IMR-90 (cell line): Measurements from ENCODE around the gene SMIM12. TPM values are rescaled to one million over a fixed set of nuclear protein-coding genes. Genes with fewer than 3 reads are reported as not detected.

Source experiments
- ATAC-seq: fragments of 200-7000 bp; cut with Tn5 transposase; 2 replicates; pipeline ENCODE4 v1.9.1; 2020; ENCODE audit warnings: low read depth, mild to moderate bottlenecking, moderate library complexity
- BruUV-seq: library from RNA; stranded (reverse); fragments of 400-500 nt; replicated peaks from 2 replicates; lab custom pipeline; 2021; lab: Mats Ljungman, UMichigan
- CTCF ChIA-PET: fragments of 300-600 bp; formaldehyde crosslinking; extraction: SDS; loops from one replicate; lab custom pipeline; 2021; ENCODE audit warnings: antibody characterized with exemption; lab: Yijun Ruan, JAX
- POLR2A ChIA-PET: fragments of 300-600 bp; sonication (Branson Sonifier 250); formaldehyde crosslinking; loops from one replicate; lab custom pipeline; 2022; ENCODE audit warnings: antibody characterized with exemption; ENCODE audit not compliant: unreplicated experiment; lab: Charles Lee
- DNase-seq: peaks from one replicate; pipeline ENCODE4 v3.0.0; 2013
- H2AFZ ChIP-seq: replicated peaks from 2 replicates; pipeline ENCODE3; 2013; ENCODE audit warnings: low read length, mild to moderate bottlenecking; ENCODE audit not compliant: poor library complexity
- H2AK5ac ChIP-seq: 2 replicates; pipeline ENCODE4 v1.6.1; 2013; ENCODE audit warnings: low read depth, low read length, inconsistent platforms
- H2AK9ac ChIP-seq: replicated peaks from 2 replicates; pipeline ENCODE3; 2013; ENCODE audit warnings: mild to moderate bottlenecking, low read depth, low read length, moderate library complexity; ENCODE audit not compliant: poor library complexity
- H2BK120ac ChIP-seq: 2 replicates; pipeline ENCODE4 v1.6.1; 2013; ENCODE audit warnings: low read depth, low read length, inconsistent platforms
- H2BK15ac ChIP-seq: 3 replicates; pipeline ENCODE4 v1.6.1; 2013; ENCODE audit warnings: low read depth, low read length, inconsistent platforms
- H2BK20ac ChIP-seq: 2 replicates; pipeline ENCODE4 v1.6.1; 2013; ENCODE audit warnings: low read depth, mild to moderate bottlenecking, inconsistent platforms, low read length, moderate library complexity
- H2BK5ac ChIP-seq: 2 replicates; pipeline ENCODE4 v1.6.1; 2013; ENCODE audit warnings: mild to moderate bottlenecking, low read depth, low read length, inconsistent platforms; ENCODE audit not compliant: poor library complexity, severe bottlenecking
- H3K14ac ChIP-seq: replicated peaks from 2 replicates; pipeline ENCODE4 v1.6.1; 2013; ENCODE audit warnings: low read depth, low read length, inconsistent platforms
- H3K18ac ChIP-seq: 2 replicates; pipeline ENCODE4 v1.6.1; 2013; ENCODE audit warnings: low read depth, low read length, control low read depth
- H3K23ac ChIP-seq: 2 replicates; pipeline ENCODE4 v1.6.1; 2013; ENCODE audit warnings: low read depth, low read length, inconsistent platforms
- H3K27ac ChIP-seq: 2 replicates; pipeline ENCODE4 v1.5.1; 2013; ENCODE audit warnings: mild to moderate bottlenecking, control low read depth, low read length; ENCODE audit not compliant: insufficient read depth
- H3K27me3 ChIP-seq: 2 replicates; pipeline ENCODE4 v1.6.1; 2013; ENCODE audit warnings: low read length; ENCODE audit not compliant: control insufficient read depth, insufficient read depth
- H3K36me3 ChIP-seq: 2 replicates; pipeline ENCODE4 v1.6.1; 2013; ENCODE audit warnings: low read length, mixed read lengths; ENCODE audit not compliant: control insufficient read depth, insufficient read depth
- H3K4ac ChIP-seq: 2 replicates; pipeline ENCODE4 v1.6.1; 2013; ENCODE audit warnings: low read depth, low read length, inconsistent platforms
- H3K4me1 ChIP-seq: 2 replicates; pipeline ENCODE4 v1.6.1; 2013; ENCODE audit warnings: low read length, mixed read lengths; ENCODE audit not compliant: control insufficient read depth, insufficient read depth
- H3K4me2 ChIP-seq: 2 replicates; pipeline ENCODE4 v1.6.1; 2013; ENCODE audit warnings: low read depth, mild to moderate bottlenecking, control low read depth, low read length, moderate library complexity
- H3K4me3 ChIP-seq: 2 replicates; pipeline ENCODE4 v1.5.1; 2013; ENCODE audit warnings: low read depth, mild to moderate bottlenecking, control low read depth, low read length, moderate library complexity; ENCODE audit not compliant: insufficient read depth
- H3K56ac ChIP-seq: 2 replicates; pipeline ENCODE4 v1.6.1; 2013; ENCODE audit warnings: low read length, inconsistent platforms; ENCODE audit not compliant: insufficient read depth; ENCODE audit errors: extremely low read depth
- H3K79me1 ChIP-seq, 2 experiments: 2 replicates each; pipeline ENCODE4 v1.6.1; 2013; ENCODE audit warnings: low read length in 2 of 2, inconsistent platforms in 1 of 2, low read depth in 1 of 2
- H3K9ac ChIP-seq: 2 replicates; pipeline ENCODE4 v1.6.1; 2013; ENCODE audit warnings: low read depth, low read length, control low read depth
- H3K9me1 ChIP-seq: 2 replicates; pipeline ENCODE4 v1.6.1; 2013; ENCODE audit warnings: low read length, inconsistent platforms; ENCODE audit not compliant: insufficient read depth
- H3K9me3 ChIP-seq: 2 replicates; pipeline ENCODE4 v1.6.1; 2013; ENCODE audit warnings: low read length; ENCODE audit not compliant: control insufficient read depth, insufficient read depth
- H4K20me1 ChIP-seq: 2 replicates; pipeline ENCODE4 v1.6.1; 2013; ENCODE audit warnings: low read length, inconsistent platforms; ENCODE audit not compliant: insufficient read depth
- H4K5ac ChIP-seq: 2 replicates; pipeline ENCODE4 v1.6.1; 2013; ENCODE audit warnings: mild to moderate bottlenecking, low read depth, low read length, control low read depth
- H4K8ac ChIP-seq, 2 experiments: 2 replicates each; pipeline ENCODE4 v1.6.1; 2013; ENCODE audit warnings: low read depth in 2 of 2, low read length in 2 of 2, control low read depth in 1 of 2, inconsistent platforms in 1 of 2
- H4K91ac ChIP-seq: 2 replicates; pipeline ENCODE4 v1.6.1; 2013; ENCODE audit warnings: low read depth, low read length, inconsistent platforms; ENCODE audit not compliant: insufficient read depth
- BHLHE40 ChIP-seq: fragments of 150-350 bp; IDR thresholded peaks from 2 replicates; pipeline ENCODE4 v1.6.1; 2016; ENCODE audit warnings: mild to moderate bottlenecking, low read depth, low read length
- CEBPB ChIP-seq: IDR thresholded peaks from 2 replicates; pipeline ENCODE4 v1.6.1; 2012; ENCODE audit warnings: low read depth, low read length, improper control_type of control experiment
- FOS ChIP-seq: fragments of 150-350 bp; IDR thresholded peaks from 2 replicates; pipeline ENCODE4 v1.6.1; 2016; ENCODE audit warnings: low read depth, low read length
- MAZ ChIP-seq: IDR thresholded peaks from 2 replicates; pipeline ENCODE4 v1.6.1; 2012; ENCODE audit warnings: low read depth, mild to moderate bottlenecking, low read length, improper control_type of control experiment, moderate library complexity, borderline replicate concordance
- MXI1 ChIP-seq: IDR thresholded peaks from 2 replicates; pipeline ENCODE4 v1.6.1; 2012; ENCODE audit warnings: low read depth, mild to moderate bottlenecking, low read length, moderate library complexity, borderline replicate concordance
- POLR2A ChIP-seq: IDR thresholded peaks from 2 replicates; pipeline ENCODE4 v1.6.1; 2012; ENCODE audit warnings: mild to moderate bottlenecking, low read depth, low read length
- RAD21 ChIP-seq: IDR thresholded peaks from 2 replicates; pipeline ENCODE4 v1.6.1; 2012; ENCODE audit warnings: low read length, improper control_type of control experiment
- RCOR1 ChIP-seq: IDR thresholded peaks from 2 replicates; pipeline ENCODE4 v1.6.1; 2012; ENCODE audit warnings: mild to moderate bottlenecking, low read length, improper control_type of control experiment; ENCODE audit not compliant: insufficient replicate concordance
- RFX5 ChIP-seq: IDR thresholded peaks from 2 replicates; pipeline ENCODE4 v1.8.0; 2012; ENCODE audit warnings: low read depth, mild to moderate bottlenecking, low read length, moderate library complexity
- SMC3 ChIP-seq: fragments of 150-350 bp; IDR thresholded peaks from 2 replicates; pipeline ENCODE4 v1.6.1; 2016; ENCODE audit warnings: low read depth, mild to moderate bottlenecking, antibody characterized with exemption, low read length, moderate library complexity
- WGBS, 2 experiments: methylation state at CpG; one replicate each; pipeline versions ENCODE4 v1.1.5 to v1.1.7; 2013; ENCODE audit warnings: missing lambda C conversion rate in 2 of 2; ENCODE audit not compliant: insufficient read length in 1 of 2; ENCODE audit errors: extremely low coverage in 2 of 2; 5-methylcytosine and 5-hydroxymethylcytosine counted together
- dilution Hi-C: fragments of 300-500 bp; cut with HindIII; formaldehyde crosslinking; loops from one replicate; pipeline ENCODE4 v1.14.3; 2018; ENCODE audit warnings: low sequenced_read_pairs; ENCODE audit not compliant: unreplicated experiment
- in situ Hi-C: fragments of 300-500 bp; cut with MboI; formaldehyde crosslinking; loops from 3 replicates; pipeline ENCODE4 v1.14.3; 2019; ENCODE audit warnings: low sequenced_read_pairs, inconsistent platforms, mixed read lengths
- intact Hi-C: fragments of 100-400 bp; cut with micrococcal nuclease; formaldehyde crosslinking; loops from 2 replicates; pipeline ENCODE4 v1.10.0; 2022
- polyA plus RNA-seq, 3 experiments: library from polyadenylated mRNA; depleted of rRNA; stranded (reverse); fragments of >200 nt; gene quantifications; 2 replicates each; pipeline ENCODE4 v1.2.3, GENCODE V29; 2012; ENCODE audit warnings: low replicate concordance in 1 of 3
- total RNA-seq: library from RNA; depleted of rRNA; stranded (reverse); fragments of >200 nt; gene quantifications from 2 replicates; pipeline ENCODE4 v1.2.3, GENCODE V29; 2012
- TF ChIP-seq, protein P1 (sequence below): conservative IDR thresholded peaks from 2 replicates; pipeline ENCODE4 v1.5.1; 2012; ENCODE audit warnings: mild to moderate bottlenecking, low read depth, low read length, improper control_type of control experiment
- TF ChIP-seq, protein P2 (sequence below): fragments of 150-350 bp; IDR thresholded peaks from 2 replicates; pipeline ENCODE4 v1.6.1; 2016; ENCODE audit warnings: low read depth, mild to moderate bottlenecking, low read length, moderate library complexity, borderline replicate concordance
- TF ChIP-seq, protein P3 (sequence below): fragments of 150-350 bp; IDR thresholded peaks from 2 replicates; pipeline ENCODE4 v1.6.1; 2017; ENCODE audit warnings: mild to moderate bottlenecking, antibody characterized with exemption, low read length, low read depth

Gene SMIM12
- total and polyA plus RNA-seq, 2 of the 4 experiments (the other 2 are of a cell fraction) = 31.9 to 44.4 TPM

DNA sequence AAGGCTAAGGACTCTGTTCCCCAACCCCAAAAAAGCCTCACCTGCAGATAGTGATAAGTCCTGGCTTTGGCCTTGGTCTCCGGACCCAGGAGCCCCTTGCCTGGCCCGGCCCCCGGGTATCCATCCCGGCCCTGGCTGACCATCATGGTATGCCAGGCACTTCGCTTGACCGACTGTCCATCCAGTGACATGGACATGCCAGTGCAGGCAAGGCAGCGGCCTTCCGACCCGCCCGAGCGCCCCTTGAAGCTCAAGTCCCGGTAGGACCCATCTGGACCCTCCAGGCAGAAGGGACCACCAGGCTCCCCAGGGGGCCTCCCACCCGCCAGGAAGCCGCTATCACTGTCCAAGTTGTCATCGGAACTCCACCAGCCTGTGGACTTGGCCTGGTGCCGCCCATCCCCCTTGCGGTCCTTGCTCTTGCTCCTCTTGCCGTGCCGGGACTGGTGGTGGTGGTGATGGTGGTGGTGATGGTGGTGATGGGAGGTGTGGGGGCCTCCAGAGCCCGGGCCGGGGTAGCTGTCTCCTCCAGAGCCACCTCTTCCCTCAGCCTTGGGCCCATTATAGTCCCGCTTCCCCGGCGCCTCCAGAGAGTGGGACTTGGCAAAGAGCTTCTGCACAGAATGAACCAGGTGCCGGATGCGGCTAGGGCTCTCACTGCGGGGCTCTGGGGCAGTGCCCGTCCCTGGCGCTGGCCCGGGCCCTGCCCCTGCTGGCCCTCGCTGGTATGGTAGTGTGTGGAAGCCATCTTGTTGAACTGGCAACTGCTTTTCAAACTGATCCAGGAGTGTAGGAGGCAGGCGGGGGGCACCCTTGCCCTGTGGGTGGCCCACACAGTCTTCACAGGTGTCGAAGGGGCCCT is 44.9 kb upstream of the SMIM12 start (continued):
- no peak for TF ChIP-seq MAZ

DNA sequence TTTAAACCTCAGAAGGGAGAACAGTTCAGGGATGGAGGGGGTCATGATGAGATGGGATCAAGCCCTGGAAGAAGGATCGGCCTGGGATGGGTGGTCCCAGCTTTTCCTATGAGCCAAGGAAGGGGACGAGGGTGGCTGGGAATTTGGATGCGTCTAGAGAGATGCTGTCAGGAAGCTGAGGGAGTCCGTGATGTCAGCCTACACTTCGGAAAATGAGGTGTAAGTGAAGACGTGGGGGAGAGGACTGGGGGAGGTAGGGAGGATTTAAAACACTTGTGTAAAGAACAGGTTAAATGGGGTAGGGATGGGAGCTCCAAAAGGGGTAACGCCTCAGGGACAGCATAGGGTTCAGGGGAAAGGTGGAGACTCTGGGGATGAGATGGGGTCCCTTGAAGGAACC is 42.4 kb upstream of the SMIM12 start:
- dilution Hi-C loops = no loop called here
- TF ChIP-seq, protein P1, sequence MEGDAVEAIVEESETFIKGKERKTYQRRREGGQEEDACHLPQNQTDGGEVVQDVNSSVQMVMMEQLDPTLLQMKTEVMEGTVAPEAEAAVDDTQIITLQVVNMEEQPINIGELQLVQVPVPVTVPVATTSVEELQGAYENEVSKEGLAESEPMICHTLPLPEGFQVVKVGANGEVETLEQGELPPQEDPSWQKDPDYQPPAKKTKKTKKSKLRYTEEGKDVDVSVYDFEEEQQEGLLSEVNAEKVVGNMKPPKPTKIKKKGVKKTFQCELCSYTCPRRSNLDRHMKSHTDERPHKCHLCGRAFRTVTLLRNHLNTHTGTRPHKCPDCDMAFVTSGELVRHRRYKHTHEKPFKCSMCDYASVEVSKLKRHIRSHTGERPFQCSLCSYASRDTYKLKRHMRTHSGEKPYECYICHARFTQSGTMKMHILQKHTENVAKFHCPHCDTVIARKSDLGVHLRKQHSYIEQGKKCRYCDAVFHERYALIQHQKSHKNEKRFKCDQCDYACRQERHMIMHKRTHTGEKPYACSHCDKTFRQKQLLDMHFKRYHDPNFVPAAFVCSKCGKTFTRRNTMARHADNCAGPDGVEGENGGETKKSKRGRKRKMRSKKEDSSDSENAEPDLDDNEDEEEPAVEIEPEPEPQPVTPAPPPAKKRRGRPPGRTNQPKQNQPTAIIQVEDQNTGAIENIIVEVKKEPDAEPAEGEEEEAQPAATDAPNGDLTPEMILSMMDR = no peak
- TF ChIP-seq CEBPB (no peak), MXI1 (no peak), POLR2A (no peak), SMC3 (no peak), RAD21 (no peak), FOS (no peak), MAZ (no peak), BHLHE40 (no peak), RCOR1 (no peak), RFX5 (no peak)
- TF ChIP-seq, protein P2, sequence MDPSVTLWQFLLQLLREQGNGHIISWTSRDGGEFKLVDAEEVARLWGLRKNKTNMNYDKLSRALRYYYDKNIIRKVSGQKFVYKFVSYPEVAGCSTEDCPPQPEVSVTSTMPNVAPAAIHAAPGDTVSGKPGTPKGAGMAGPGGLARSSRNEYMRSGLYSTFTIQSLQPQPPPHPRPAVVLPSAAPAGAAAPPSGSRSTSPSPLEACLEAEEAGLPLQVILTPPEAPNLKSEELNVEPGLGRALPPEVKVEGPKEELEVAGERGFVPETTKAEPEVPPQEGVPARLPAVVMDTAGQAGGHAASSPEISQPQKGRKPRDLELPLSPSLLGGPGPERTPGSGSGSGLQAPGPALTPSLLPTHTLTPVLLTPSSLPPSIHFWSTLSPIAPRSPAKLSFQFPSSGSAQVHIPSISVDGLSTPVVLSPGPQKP = no peak
- TF ChIP-seq, protein P3, sequence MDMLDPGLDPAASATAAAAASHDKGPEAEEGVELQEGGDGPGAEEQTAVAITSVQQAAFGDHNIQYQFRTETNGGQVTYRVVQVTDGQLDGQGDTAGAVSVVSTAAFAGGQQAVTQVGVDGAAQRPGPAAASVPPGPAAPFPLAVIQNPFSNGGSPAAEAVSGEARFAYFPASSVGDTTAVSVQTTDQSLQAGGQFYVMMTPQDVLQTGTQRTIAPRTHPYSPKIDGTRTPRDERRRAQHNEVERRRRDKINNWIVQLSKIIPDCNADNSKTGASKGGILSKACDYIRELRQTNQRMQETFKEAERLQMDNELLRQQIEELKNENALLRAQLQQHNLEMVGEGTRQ = no peak

More for the DNA sequence above, 42.4 kb upstream of the SMIM12 start:
- no peak overlapping the region for H2AFZ ChIP-seq
- H2AK9ac ChIP-seq = no peak overlapping the region
- in situ Hi-C loops = no loop called here
- H4K8ac ChIP-seq = no peak overlapping the region
- peaks cover 10% of the 10 kb centered on the region for H3K27me3 ChIP-seq
- intact Hi-C loops = no loop called here
- no peak overlapping the region for H3K4me2 ChIP-seq
- ATAC-seq (no peak), DNase-seq (no peak)
- no peaks in the 10 kb centered on the region for H3K9me1 ChIP-seq
- no peaks in the 10 kb centered on the region for H4K20me1 ChIP-seq
- H3K56ac ChIP-seq = no peak overlapping the region
- no peak overlapping the region for H3K4ac ChIP-seq
- ChIA-PET POLR2A (no interaction called here), CTCF (no interaction called here)
- no peaks in the 10 kb centered on the region for H3K36me3 ChIP-seq
- H3K27ac ChIP-seq = no peak overlapping the region
- H4K91ac ChIP-seq = no peak overlapping the region
- no peak overlapping the region for H3K4me3 ChIP-seq
- H3K23ac ChIP-seq = no peak overlapping the region
- no peak overlapping the region for H2BK15ac ChIP-seq
- no peak overlapping the region for H3K18ac ChIP-seq
- H3K4me1 ChIP-seq = no peaks in the 10 kb centered on the region
- no peak overlapping the region for H2BK20ac ChIP-seq
- no peak overlapping the region for H3K9ac ChIP-seq
- no peak overlapping the region for H3K14ac ChIP-seq
- H2BK120ac ChIP-seq = no peak overlapping the region
- BruUV-seq = no TSS peak
- H2AK5ac ChIP-seq = no peak overlapping the region
- H3K9me3 ChIP-seq = no peaks in the 10 kb centered on the region
- no peak overlapping the region for H4K5ac ChIP-seq
- no peak overlapping the region for H2BK5ac ChIP-seq
- WGBS, 2 experiments = no CpG with 5 or more reads among the region's 7 CpGs
- H3K79me1 ChIP-seq = no peaks in the 10 kb centered on the region
